ENCODE data around the gene OPN1SW.

GRCh38 chr7:128755075-128755818, 20.3 kb downstream of the OPN1SW start:
- TF ChIP-seq CTCF (conservative IDR thresholded peaks at IDR 0.05 in 1 of 2, IDR thresholded peaks at IDR 0.05 in 1 of 2; ENCODE audit: extremely low read depth in 1 of 2, insufficient read depth in 1 of 2, low read depth in 1 of 2, low read length in 2 of 2) (no peak), EZH2 (IDR thresholded peaks at IDR 0.05; ENCODE audit: borderline replicate concordance, low read length) (no peak)

All from mammary epithelial cell (primary cell).